Osteocyte (in vitro differentiated cells): Measurements from ENCODE around the gene ATXN7. TPM values are rescaled to one million over a fixed set of nuclear protein-coding genes. Genes with fewer than 3 reads are reported as not detected.

Source experiments
- DNase-seq: peaks from one replicate; pipeline ENCODE4 v3.0.0; 2021; ENCODE audit warnings: mixed read lengths; ENCODE audit not compliant: unreplicated experiment; ENCODE audit errors: extremely low spot score
- H3K27ac Mint-ChIP-seq: one replicate; pipeline ENCODE4 v1.8.0; 2021; ENCODE audit warnings: mild to moderate bottlenecking, mixed read lengths; ENCODE audit not compliant: unreplicated experiment
- H3K27me3 Mint-ChIP-seq: one replicate; pipeline ENCODE4 v1.8.0; 2021; ENCODE audit warnings: mixed read lengths; ENCODE audit not compliant: unreplicated experiment
- H3K36me3 Mint-ChIP-seq: one replicate; pipeline ENCODE4 v1.8.0; 2021; ENCODE audit warnings: mixed read lengths; ENCODE audit not compliant: unreplicated experiment
- H3K4me1 Mint-ChIP-seq: one replicate; pipeline ENCODE4 v1.8.0; 2021; ENCODE audit warnings: mixed read lengths; ENCODE audit not compliant: unreplicated experiment
- H3K4me3 Mint-ChIP-seq: one replicate; pipeline ENCODE4 v1.8.0; 2021; ENCODE audit warnings: mild to moderate bottlenecking, moderate library complexity, mixed read lengths; ENCODE audit not compliant: unreplicated experiment
- H3K9me3 Mint-ChIP-seq: one replicate; pipeline ENCODE4 v1.8.0; 2021; ENCODE audit warnings: mixed read lengths; ENCODE audit not compliant: unreplicated experiment
- CTCF ChIP-seq: fragments of 200-600 bp; sonication (generic); IDR thresholded peaks from 2 replicates; pipeline ENCODE4 v1.5.0; 2021; ENCODE audit warnings: antibody characterized with exemption, mild to moderate bottlenecking, moderate library complexity
- total RNA-seq: library from RNA; stranded (reverse); gene quantifications from 2 replicates; pipeline ENCODE4 v1.2.1, GENCODE V29; 2021

The ATXN7 gene
- total RNA-seq, 1 donor from 2014 or later: 22.7 TPM

DNA sequence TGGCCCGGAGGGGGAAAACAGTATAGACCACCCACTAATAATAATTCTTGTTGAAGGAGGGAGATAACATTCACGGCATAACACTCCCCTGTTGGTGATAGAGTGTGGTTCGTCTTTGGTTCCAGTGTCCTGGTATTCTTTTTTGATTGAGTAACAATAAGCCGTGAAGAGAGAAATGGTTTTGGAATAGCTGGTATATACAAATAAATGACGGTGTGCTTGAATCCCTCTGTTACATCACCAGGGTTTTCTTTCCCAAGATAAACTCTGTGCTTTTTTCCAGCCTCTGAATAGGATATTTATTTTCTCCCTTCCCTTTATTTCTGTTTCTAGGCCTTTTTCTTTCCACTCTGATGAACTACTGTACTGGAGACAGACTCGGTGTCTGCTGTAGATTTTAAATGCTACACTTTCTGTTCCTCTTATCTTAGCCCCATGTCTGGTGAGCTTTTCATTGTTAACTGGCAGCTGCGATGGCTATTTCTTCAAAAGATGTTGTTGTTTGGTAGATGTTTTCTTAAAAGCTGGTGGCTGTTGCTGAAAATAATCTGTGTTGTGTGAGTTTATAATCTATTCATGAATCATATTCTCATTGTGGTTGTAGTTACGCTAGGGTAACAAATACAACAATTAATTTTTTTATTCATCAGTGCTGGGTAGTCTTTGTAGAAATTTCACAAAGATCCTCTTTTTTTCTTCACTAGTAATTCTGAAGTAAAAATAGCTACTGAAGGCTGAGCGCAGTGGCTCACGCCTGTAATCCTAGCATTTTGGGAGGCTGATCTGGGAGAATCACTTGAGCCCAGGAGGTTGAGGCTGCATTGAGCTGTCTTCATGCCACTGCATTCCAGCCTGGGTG lies 64.0 kb downstream of the ATXN7 start:
- H3K4me1 Mint-ChIP-seq: peaks cover 5% of the 10 kb centered on the region
- no peak for TF ChIP-seq CTCF
- peaks cover 41% of the 10 kb centered on the region for H3K36me3 Mint-ChIP-seq
- DNase-seq: no peak
- H3K27me3 Mint-ChIP-seq: no peaks in the 10 kb centered on the region
- H3K4me3 Mint-ChIP-seq: no peak overlapping the region
- no peaks in the 10 kb centered on the region for H3K9me3 Mint-ChIP-seq
- H3K27ac Mint-ChIP-seq: peak overlapping the region; percentile 43

- Mint-ChIP-seq H3K4me3 (no peak overlapping the region), H3K9me3 (no peaks in the 10 kb centered on the region), H3K36me3 (peaks cover 14% of the 10 kb centered on the region), H3K4me1 (peaks cover 18% of the 10 kb centered on the region), H3K27me3 (no peaks in the 10 kb centered on the region), H3K27ac (no peak overlapping the region)
- no peak for DNase-seq
- TF ChIP-seq CTCF: no peak
Measured at GRCh38 chr3:63931290-63931689, 67.6 kb downstream of the ATXN7 start.

GRCh38 chr3:63932509-63933212 lies 69.0 kb downstream of the ATXN7 start:
- H3K4me1 Mint-ChIP-seq: peaks cover 18% of the 10 kb centered on the region
- TF ChIP-seq CTCF: no peak
- H3K9me3 Mint-ChIP-seq: no peaks in the 10 kb centered on the region
- H3K27ac Mint-ChIP-seq: peak overlapping the region; percentile 42
- H3K27me3 Mint-ChIP-seq: no peaks in the 10 kb centered on the region
- peaks cover 12% of the 10 kb centered on the region for H3K36me3 Mint-ChIP-seq
- no peak for DNase-seq
- no peak overlapping the region for H3K4me3 Mint-ChIP-seq

- Mint-ChIP-seq H3K4me3 (no peak overlapping the region), H3K27me3 (no peaks in the 10 kb centered on the region)
Measured at GRCh38 chr3:63933459-63933858, 69.8 kb downstream of the ATXN7 start.

More at GRCh38 chr3:63933459-63933858, 69.8 kb downstream of the ATXN7 start:
- Mint-ChIP-seq H3K9me3 (no peaks in the 10 kb centered on the region), H3K36me3 (peaks cover 12% of the 10 kb centered on the region), H3K4me1 (peaks cover 18% of the 10 kb centered on the region), H3K27ac (peak overlapping the region; percentile 35)
- no peak for TF ChIP-seq CTCF
- DNase-seq: no peak
